DOHH2 (cell line): ENCODE measurements around the gene SMG6.

ENCODE experiments used
- CTCF ChIP-seq: fragments of 200-600 bp; sonication (generic); IDR thresholded peaks from one replicate; pipeline ENCODE4 v1.5.1; 2014; ENCODE audit warnings: antibody characterized with exemption, mild to moderate bottlenecking, low read depth, low read length; ENCODE audit not compliant: poor library complexity, severe bottlenecking
- EZH2phosphoT487 ChIP-seq: fragments of 200-600 bp; sonication (generic); IDR thresholded peaks from 2 replicates; pipeline ENCODE4 v1.6.1; 2017; ENCODE audit warnings: borderline replicate concordance, mild to moderate bottlenecking, antibody characterized with exemption, low read length, moderate library complexity, mixed read lengths

- TF ChIP-seq CTCF (no peak), EZH2phosphoT487 (no peak)
These were observed 63.6 kb downstream of the SMG6 start for GRCh38 chr17:2239882-2240430.
